ACC112 (cell line): ENCODE data around the gene ARID3B.

Source experiments
- H2AFZ ChIP-seq: fragments of 200-600 bp; sonication (generic); one replicate; pipeline ENCODE4 v1.6.0; 2017; ENCODE audit warnings: antibody characterized with exemption, low read length; ENCODE audit not compliant: unreplicated experiment
- H3K27ac ChIP-seq: fragments of 200-600 bp; sonication (generic); 2 replicates; pipeline ENCODE4 v1.5.1; 2014; ENCODE audit warnings: low read depth, mild to moderate bottlenecking, antibody characterized with exemption, low read length, moderate library complexity
- H3K27me3 ChIP-seq: fragments of 200-600 bp; sonication (generic); 2 replicates; pipeline ENCODE4 v1.6.1; 2014; ENCODE audit warnings: mild to moderate bottlenecking, antibody characterized with exemption, low read length, moderate library complexity, mixed read lengths; ENCODE audit not compliant: insufficient read depth
- H3K36me3 ChIP-seq: fragments of 200-600 bp; sonication (generic); 2 replicates; pipeline ENCODE4 v1.6.1; 2016; ENCODE audit warnings: mild to moderate bottlenecking, antibody characterized with exemption, low read length, moderate library complexity, mixed read lengths; ENCODE audit not compliant: insufficient read depth
- H3K4me1 ChIP-seq: fragments of 200-600 bp; sonication (generic); one replicate; pipeline ENCODE4 v1.6.1; 2016; ENCODE audit warnings: low read length, mixed read lengths; ENCODE audit not compliant: insufficient read depth, unreplicated experiment, control insufficient read depth
- H3K4me3 ChIP-seq: fragments of 200-600 bp; sonication (generic); 2 replicates; pipeline ENCODE4 v1.5.1; 2014; ENCODE audit warnings: mild to moderate bottlenecking, low read depth, low read length
- H3K79me2 ChIP-seq: fragments of 200-600 bp; sonication (generic); one replicate; pipeline ENCODE4 v1.6.0; 2016; ENCODE audit warnings: low read length; ENCODE audit not compliant: control insufficient read depth, unreplicated experiment, insufficient read depth

The ARID3B gene

DNA sequence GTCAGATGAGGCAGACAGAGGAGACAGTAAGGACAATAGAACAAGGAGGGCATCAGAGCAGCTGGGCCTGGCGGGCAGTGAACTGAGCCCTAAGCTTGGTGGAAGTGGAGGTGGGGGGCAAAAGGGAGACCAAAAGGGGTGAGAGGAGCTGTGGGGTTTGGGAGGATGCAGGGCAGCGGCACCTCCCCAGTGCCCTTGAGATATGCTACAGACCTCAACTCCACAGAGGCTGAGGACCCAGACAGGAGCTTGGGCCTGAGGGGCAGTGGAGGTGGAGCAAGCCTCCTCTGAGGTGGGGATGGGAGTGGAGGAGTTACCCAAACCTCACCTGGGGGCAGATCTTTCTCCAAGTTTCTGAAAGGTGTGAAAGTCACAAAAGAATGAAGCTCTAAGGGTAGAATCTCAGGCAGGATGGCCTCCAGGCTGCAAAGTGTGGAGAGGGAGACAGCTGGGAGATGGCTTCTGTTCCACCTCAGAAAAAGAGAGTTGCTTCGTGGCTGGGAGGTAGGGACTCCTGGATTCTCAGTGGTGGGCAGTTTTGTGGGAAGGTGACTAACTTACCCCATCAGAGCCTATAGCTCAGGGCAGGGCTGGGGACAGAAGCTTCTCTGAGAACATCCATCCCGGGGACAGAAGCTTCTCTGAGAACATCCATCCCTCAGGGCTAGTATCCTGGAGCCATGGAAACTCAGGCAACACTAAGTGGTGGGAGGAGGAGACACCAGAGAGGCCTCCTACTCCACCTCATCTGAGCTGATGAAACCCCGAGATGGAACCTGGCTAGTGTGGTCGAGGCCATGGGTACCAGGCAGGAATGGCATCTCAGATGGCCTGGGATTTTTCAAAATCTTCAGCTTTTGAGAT, 72.3 kb downstream of the ARID3B start:
- no peak overlapping the region for H2AFZ ChIP-seq
- no peaks in the 10 kb centered on the region for H3K27me3 ChIP-seq
- no peak overlapping the region for H3K4me3 ChIP-seq
- peaks cover 18% of the 10 kb centered on the region for H3K4me1 ChIP-seq
- H3K79me2 ChIP-seq: peaks cover 27% of the 10 kb centered on the region
- H3K36me3 ChIP-seq: no peaks in the 10 kb centered on the region
- no peak overlapping the region for H3K27ac ChIP-seq

- H3K79me2 ChIP-seq: peaks cover 35% of the 10 kb centered on the region
- peak overlapping the region; percentile 87 for H3K4me3 ChIP-seq
- peak overlapping the region; percentile 20 for H2AFZ ChIP-seq
- H3K4me1 ChIP-seq: peaks cover 18% of the 10 kb centered on the region
- no peaks in the 10 kb centered on the region for H3K27me3 ChIP-seq
- no peaks in the 10 kb centered on the region for H3K36me3 ChIP-seq
- peak overlapping the region; percentile 88; the same call in 1 of the 2 replicates for H3K27ac ChIP-seq
These were observed 73.1 kb downstream of the ARID3B start for GRCh38 chr15:74613953-74614743.

DNA sequence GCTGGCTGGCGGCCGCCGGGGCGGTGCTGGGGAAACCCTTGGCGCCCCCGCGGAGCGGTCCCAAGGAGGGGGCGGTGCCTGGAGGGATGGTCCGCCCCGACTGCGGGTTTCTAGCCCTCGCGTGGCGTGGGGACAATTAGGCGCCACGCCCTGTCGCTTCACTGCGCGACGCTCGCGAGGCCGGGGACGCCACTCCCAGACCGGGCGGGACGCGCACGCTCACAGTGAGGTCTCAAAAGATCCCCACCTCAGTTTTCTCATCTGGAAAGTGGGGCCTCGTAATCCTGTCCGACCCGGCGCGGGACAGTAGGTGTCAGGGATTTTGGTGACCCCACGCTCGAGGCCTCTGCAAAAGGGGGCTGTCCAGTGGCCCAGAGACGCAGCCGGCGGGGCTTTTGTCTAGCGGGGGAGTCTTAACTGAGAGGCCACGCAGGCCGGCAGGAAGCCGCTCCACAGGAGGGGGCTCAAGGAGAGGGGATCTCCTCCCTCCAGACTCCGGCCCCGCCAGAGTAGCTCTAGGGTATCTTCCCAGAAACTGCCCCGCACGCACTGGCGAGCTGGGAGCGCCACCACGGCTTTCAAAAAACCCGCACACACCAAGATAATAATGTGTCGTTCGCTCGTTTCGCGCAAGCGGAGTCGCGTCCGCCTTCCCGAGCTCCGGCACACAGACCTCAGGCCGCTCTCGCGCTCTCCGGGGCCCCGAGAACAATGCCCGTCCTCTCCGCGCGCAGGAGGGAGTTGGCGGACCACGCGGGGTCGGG, 73.9 kb downstream of the ARID3B start:
- H3K27ac ChIP-seq: peak overlapping the region; percentile 88
- peak overlapping the region; percentile 79 for H2AFZ ChIP-seq
- H3K4me1 ChIP-seq: peaks cover 18% of the 10 kb centered on the region
- H3K36me3 ChIP-seq: no peaks in the 10 kb centered on the region
- peaks cover 42% of the 10 kb centered on the region for H3K79me2 ChIP-seq
- H3K27me3 ChIP-seq: no peaks in the 10 kb centered on the region
- peak overlapping the region; percentile 87 for H3K4me3 ChIP-seq

DNA sequence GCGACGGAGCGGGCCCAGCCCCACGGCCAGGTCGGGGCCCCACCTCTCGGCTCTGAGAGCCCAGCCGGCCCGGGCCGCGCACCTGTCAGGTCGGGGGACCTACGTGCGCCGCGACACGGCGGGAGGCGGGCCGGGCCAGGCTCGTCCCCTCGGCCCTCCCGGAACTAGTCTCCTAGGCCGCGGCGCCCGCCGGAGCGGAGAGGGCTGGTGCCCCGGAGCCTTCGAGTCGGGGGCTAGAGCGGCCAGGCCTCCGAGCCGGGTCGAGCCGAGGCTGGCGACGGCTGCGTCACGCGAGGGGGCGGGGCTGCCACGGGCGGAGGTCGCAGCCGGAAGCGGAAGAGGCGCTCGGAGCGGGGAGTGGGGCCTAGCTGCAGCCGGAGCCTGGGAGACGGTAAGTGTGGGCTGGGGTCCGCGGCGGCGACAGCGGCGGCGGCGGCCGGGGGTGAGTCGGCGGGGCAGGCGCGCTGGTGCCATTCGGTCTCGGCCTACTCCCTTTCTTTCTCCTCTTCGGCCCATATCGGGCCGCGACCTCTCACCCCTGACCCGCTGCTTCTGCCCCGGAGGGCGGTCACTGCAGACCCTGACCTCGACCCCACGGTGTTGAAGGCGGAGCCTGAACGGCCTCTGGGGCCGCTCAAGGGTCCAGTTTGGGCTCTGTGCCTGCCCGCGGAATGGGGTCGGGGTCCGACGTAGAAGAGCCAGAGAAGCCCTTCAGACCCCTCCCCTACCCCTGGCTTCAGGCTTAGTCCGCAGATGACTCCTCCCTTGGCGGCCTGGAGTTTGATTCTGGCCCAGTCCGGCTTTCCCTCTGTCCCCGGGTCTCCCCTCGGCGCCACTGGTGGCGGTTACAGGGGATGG, 74.7 kb downstream of the ARID3B start, which contains the start of gene CLK3:
Gene CLK3, plus strand, starts transcription at position 329 of the 858 bp plus-strand sequence. CDS start 3,361 bp downstream, outside the sequence.
- H3K4me1 ChIP-seq: peaks cover 18% of the 10 kb centered on the region
- H3K36me3 ChIP-seq: no peaks in the 10 kb centered on the region; the same call in 1 of the 2 replicates
- peak within 1 kb of the TSS; percentile 79 for H2AFZ ChIP-seq
- peaks cover 49% of the 10 kb centered on the region for H3K79me2 ChIP-seq
- peak within 1 kb of the TSS; percentile 87 for H3K4me3 ChIP-seq
- peak within 1 kb of the TSS; percentile 88 for H3K27ac ChIP-seq
- H3K27me3 ChIP-seq: no peaks in the 10 kb centered on the region

- H3K27me3 ChIP-seq: no peaks in the 10 kb centered on the region
- no peaks in the 10 kb centered on the region; the same call in 1 of the 2 replicates for H3K36me3 ChIP-seq
- H3K4me1 ChIP-seq: peaks cover 18% of the 10 kb centered on the region
- H2AFZ ChIP-seq: peak overlapping the region; percentile 71
- peak overlapping the region; percentile 87 for H3K4me3 ChIP-seq
- H3K27ac ChIP-seq: peak overlapping the region; percentile 88
- H3K79me2 ChIP-seq: peaks cover 55% of the 10 kb centered on the region
These were observed 75.4 kb downstream of the ARID3B start for GRCh38 chr15:74616366-74616939.

DNA sequence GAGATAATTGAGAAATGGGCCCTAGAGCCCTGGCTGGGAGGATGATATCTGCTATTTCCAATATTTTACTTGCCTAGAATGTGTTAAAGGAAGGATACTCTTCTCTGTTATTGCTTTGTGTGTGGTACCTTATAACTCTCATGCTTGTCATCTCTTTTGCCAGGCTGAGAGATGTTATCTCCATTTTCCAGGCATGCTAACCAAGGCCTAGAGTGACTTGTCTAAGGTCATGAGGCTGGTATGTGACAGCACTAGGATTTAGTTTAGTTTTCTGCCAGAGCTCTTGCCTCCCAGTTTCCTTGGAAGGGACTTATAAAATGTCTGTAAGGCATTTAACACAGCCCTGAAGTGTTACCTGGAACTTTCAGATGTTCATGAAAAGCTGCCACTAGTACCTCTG, 76.0 kb downstream of the ARID3B start:
- H3K79me2 ChIP-seq: peaks cover 60% of the 10 kb centered on the region
- peaks cover 4% of the 10 kb centered on the region; the same call in 1 of the 2 replicates for H3K36me3 ChIP-seq
- peak overlapping the region; percentile 88 for H3K27ac ChIP-seq

GRCh38 chr15:74618841-74619596, 78.0 kb downstream of the ARID3B start:
- Histone ChIP-seq H3K27ac (no peak overlapping the region), H3K4me1 (peaks cover 16% of the 10 kb centered on the region), H3K36me3 (peaks cover 17% of the 10 kb centered on the region), H3K79me2 (peaks cover 68% of the 10 kb centered on the region), H3K4me3 (no peak overlapping the region), H2AFZ (no peak overlapping the region), H3K27me3 (no peaks in the 10 kb centered on the region)

More for the DNA sequence above, 76.0 kb downstream of the ARID3B start:
- no peaks in the 10 kb centered on the region for H3K27me3 ChIP-seq
- H2AFZ ChIP-seq: no peak overlapping the region
- peaks cover 18% of the 10 kb centered on the region for H3K4me1 ChIP-seq
- H3K4me3 ChIP-seq: peak overlapping the region; percentile 87

- no peak overlapping the region for H3K27ac ChIP-seq
These were observed 79.1 kb downstream of the ARID3B start for GRCh38 chr15:74619916-74620635.

More at GRCh38 chr15:74619916-74620635, 79.1 kb downstream of the ARID3B start:
- Histone ChIP-seq H2AFZ (no peak overlapping the region), H3K4me1 (peaks cover 14% of the 10 kb centered on the region), H3K4me3 (no peak overlapping the region), H3K79me2 (peaks cover 68% of the 10 kb centered on the region), H3K36me3 (peaks cover 17% of the 10 kb centered on the region), H3K27me3 (no peaks in the 10 kb centered on the region)
